SK-N-SH treated with all-trans-retinoic acid at 6 μM for 48 hours (cell line): ENCODE data around the gene CCKAR.

Experiments used
- ATAC-seq: fragments of 200-7000 bp; cut with Tn5 transposase; 3 replicates; pipeline ENCODE4 v1.9.1; 2020; ENCODE audit warnings: mild to moderate bottlenecking, moderate library complexity
- ARNTL ChIP-seq: fragments of 450-650 bp; formaldehyde crosslinking; IDR thresholded peaks from 2 replicates; pipeline ENCODE4 v1.5.0; 2020; ENCODE audit warnings: low read depth, mild to moderate bottlenecking, moderate library complexity, borderline replicate concordance
- CSDC2 ChIP-seq: fragments of 250-450 bp; sonication (Bioruptor Pico); IDR thresholded peaks from 2 replicates; pipeline ENCODE4 v1.5.0; 2020; ENCODE audit warnings: mild to moderate bottlenecking, moderate library complexity
- ESRRG ChIP-seq: fragments of 250-450 bp; sonication (Bioruptor Pico); IDR thresholded peaks from 2 replicates; pipeline ENCODE4 v1.6.1; 2021; ENCODE audit warnings: mild to moderate bottlenecking
- GLIS3 ChIP-seq: fragments of 250-450 bp; sonication (Bioruptor Pico); IDR thresholded peaks from 2 replicates; pipeline ENCODE4 v1.5.0; 2020; ENCODE audit warnings: mild to moderate bottlenecking, moderate library complexity
- ISL1 ChIP-seq: fragments of 250-450 bp; sonication (Bioruptor Pico); IDR thresholded peaks from 2 replicates; pipeline ENCODE4 v2.1.2; 2022; ENCODE audit warnings: mild to moderate bottlenecking, moderate library complexity
- OSR1 ChIP-seq: fragments of 250-450 bp; sonication (Bioruptor Pico); IDR thresholded peaks from 2 replicates; pipeline ENCODE4 v1.8.0; 2022; ENCODE audit warnings: moderate library complexity, mild to moderate bottlenecking, inconsistent platforms
- RARB ChIP-seq: fragments of 250-450 bp; sonication (Bioruptor Pico); IDR thresholded peaks from 2 replicates; pipeline ENCODE4 v1.8.0; 2021; ENCODE audit warnings: mild to moderate bottlenecking, moderate library complexity
- SNAI2 ChIP-seq: fragments of 250-450 bp; sonication (Bioruptor Pico); IDR thresholded peaks from 2 replicates; pipeline ENCODE4 v1.5.0; 2020; ENCODE audit warnings: mild to moderate bottlenecking, moderate library complexity
- TCF4 ChIP-seq: fragments of 250-450 bp; sonication (Bioruptor Pico); IDR thresholded peaks from 2 replicates; pipeline ENCODE4 v1.8.0; 2021; ENCODE audit warnings: mild to moderate bottlenecking, moderate library complexity, borderline replicate concordance
- TOX ChIP-seq: fragments of 250-450 bp; sonication (Bioruptor Pico); IDR thresholded peaks from 2 replicates; pipeline ENCODE4 v1.8.0; 2021; ENCODE audit warnings: mild to moderate bottlenecking, moderate library complexity, borderline replicate concordance
- ZFP3 ChIP-seq: fragments of 250-450 bp; sonication (Bioruptor Pico); IDR thresholded peaks from 2 replicates; pipeline ENCODE4 v1.5.0; 2020; ENCODE audit warnings: mild to moderate bottlenecking, moderate library complexity
- ZFP30 ChIP-seq: fragments of 450-650 bp; formaldehyde crosslinking; IDR thresholded peaks from 2 replicates; pipeline ENCODE4 v1.5.0; 2022; ENCODE audit warnings: mild to moderate bottlenecking, moderate library complexity
- ZNF565 ChIP-seq: fragments of 450-650 bp; formaldehyde crosslinking; conservative IDR thresholded peaks from 2 replicates; pipeline ENCODE4 v1.5.0; 2020; ENCODE audit warnings: low read depth, mild to moderate bottlenecking, moderate library complexity
- ZNF70 ChIP-seq: fragments of 450-650 bp; formaldehyde crosslinking; IDR thresholded peaks from 2 replicates; pipeline ENCODE4 v1.5.0; 2020; ENCODE audit warnings: mild to moderate bottlenecking, moderate library complexity
- ZNF8 ChIP-seq: fragments of 450-650 bp; formaldehyde crosslinking; IDR thresholded peaks from 2 replicates; pipeline ENCODE4 v1.5.0; 2020; ENCODE audit warnings: mild to moderate bottlenecking, moderate library complexity
- TF ChIP-seq, protein P1 (sequence below): fragments of 250-450 bp; sonication (Bioruptor Pico); IDR thresholded peaks from 2 replicates; pipeline ENCODE4 v1.8.0; 2021; ENCODE audit warnings: low read depth, mild to moderate bottlenecking, moderate library complexity, borderline replicate concordance
- TF ChIP-seq, protein P2 (sequence below): fragments of 250-450 bp; sonication (Bioruptor Pico); IDR thresholded peaks from 2 replicates; pipeline ENCODE4 v1.5.1; 2020; ENCODE audit warnings: low read depth, mild to moderate bottlenecking, moderate library complexity
- TF ChIP-seq, protein P3 (sequence below): fragments of 250-450 bp; sonication (Bioruptor Pico); IDR thresholded peaks from 2 replicates; pipeline ENCODE4 v1.5.1; 2021; ENCODE audit warnings: mild to moderate bottlenecking, moderate library complexity
- TF ChIP-seq, protein P4 (sequence below): fragments of 250-450 bp; sonication (Bioruptor Pico); IDR thresholded peaks from 2 replicates; pipeline ENCODE4 v1.8.0; 2020; ENCODE audit warnings: mild to moderate bottlenecking, moderate library complexity, borderline replicate concordance
- TF ChIP-seq, protein P5 (sequence below): fragments of 250-450 bp; sonication (Bioruptor Pico); IDR thresholded peaks from 2 replicates; pipeline ENCODE4 v1.5.0; 2020; ENCODE audit warnings: mild to moderate bottlenecking, moderate library complexity

CCKAR gene

DNA sequence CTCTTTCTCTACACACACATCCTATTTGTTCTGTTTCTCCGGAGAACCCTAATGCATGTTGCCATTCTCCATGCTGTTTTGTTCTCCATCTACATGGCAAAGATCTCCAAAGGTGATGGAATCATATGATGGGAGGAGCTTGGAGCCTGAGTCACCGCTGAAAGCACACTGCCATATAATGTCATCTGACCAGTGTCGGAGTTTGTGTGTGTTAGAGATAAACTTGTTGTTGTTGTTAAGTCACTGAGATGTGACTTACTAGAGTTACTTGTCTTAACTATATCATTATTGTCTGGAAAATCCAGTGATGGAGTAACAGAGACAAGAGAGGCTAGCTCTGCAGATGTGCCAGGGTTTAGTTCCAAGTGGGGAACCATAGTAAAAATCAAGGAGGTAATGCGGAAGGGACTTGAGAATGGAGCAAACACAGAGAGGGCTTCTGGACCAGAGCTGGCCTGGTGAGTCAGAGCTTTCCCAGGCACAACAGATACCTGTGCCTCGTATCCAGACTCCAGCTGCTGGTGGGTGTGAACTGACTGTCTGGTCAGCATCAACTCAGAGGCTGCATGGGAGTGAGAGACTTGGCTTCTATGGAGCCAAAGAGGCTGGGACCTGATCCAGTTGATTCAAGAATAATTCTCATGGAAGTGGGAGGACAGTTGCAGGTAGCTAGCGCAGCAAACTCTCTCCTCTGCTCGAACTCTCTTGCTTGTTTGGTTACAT, 30.6 kb upstream of the CCKAR start (continued):
- TF ChIP-seq, protein P1, sequence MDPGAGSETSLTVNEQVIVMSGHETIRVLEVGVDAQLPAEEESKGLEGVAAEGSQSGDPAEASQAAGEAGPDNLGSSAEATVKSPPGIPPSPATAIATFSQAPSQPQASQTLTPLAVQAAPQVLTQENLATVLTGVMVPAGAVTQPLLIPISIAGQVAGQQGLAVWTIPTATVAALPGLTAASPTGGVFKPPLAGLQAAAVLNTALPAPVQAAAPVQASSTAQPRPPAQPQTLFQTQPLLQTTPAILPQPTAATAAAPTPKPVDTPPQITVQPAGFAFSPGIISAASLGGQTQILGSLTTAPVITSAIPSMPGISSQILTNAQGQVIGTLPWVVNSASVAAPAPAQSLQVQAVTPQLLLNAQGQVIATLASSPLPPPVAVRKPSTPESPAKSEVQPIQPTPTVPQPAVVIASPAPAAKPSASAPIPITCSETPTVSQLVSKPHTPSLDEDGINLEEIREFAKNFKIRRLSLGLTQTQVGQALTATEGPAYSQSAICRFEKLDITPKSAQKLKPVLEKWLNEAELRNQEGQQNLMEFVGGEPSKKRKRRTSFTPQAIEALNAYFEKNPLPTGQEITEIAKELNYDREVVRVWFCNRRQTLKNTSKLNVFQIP (CRISPR knock-in tag) = no peak
- TF ChIP-seq RARB (CRISPR knock-in tag) (no peak), OSR1 (no peak), ZNF70 (CRISPR knock-in tag) (no peak), ESRRG (CRISPR knock-in tag) (no peak), TOX (CRISPR knock-in tag) (no peak)
- TF ChIP-seq, protein P2, sequence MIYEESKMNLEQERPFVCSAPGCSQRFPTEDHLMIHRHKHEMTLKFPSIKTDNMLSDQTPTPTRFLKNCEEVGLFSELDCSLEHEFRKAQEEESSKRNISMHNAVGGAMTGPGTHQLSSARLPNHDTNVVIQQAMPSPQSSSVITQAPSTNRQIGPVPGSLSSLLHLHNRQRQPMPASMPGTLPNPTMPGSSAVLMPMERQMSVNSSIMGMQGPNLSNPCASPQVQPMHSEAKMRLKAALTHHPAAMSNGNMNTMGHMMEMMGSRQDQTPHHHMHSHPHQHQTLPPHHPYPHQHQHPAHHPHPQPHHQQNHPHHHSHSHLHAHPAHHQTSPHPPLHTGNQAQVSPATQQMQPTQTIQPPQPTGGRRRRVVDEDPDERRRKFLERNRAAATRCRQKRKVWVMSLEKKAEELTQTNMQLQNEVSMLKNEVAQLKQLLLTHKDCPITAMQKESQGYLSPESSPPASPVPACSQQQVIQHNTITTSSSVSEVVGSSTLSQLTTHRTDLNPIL (CRISPR knock-in tag) = no peak

DNA sequence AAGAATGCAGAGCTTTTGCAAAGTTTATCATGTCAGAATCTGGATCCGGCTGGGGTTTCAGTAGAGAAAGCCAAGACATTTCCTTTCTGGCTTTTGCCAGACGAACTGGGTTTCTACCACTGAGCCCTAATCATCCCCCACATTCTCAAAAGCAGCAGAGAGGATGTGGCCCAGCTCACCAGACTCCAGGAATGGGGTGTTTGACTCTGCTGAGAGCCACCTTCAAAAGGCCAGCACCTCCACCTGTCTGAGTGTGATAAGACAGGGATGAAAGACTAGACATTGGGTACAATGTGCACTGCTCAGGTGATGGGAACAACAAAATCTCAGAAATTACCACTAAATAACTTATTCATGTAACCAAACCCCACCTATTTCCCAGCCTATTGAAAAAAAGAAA, 25.7 kb upstream of the CCKAR start:
- TF ChIP-seq TCF4 (CRISPR knock-in tag) (no peak), GLIS3 (CRISPR knock-in tag) (no peak), ZFP3 (CRISPR knock-in tag) (no peak), ESRRG (CRISPR knock-in tag) (no peak), TOX (CRISPR knock-in tag) (no peak), ARNTL (CRISPR knock-in tag) (no peak), SNAI2 (no peak), ISL1 (CRISPR knock-in tag) (no peak), ZNF565 (no peak), OSR1 (no peak), RARB (CRISPR knock-in tag) (no peak), ZNF8 (CRISPR knock-in tag) (no peak), CSDC2 (CRISPR knock-in tag) (no peak), ZFP30 (no peak)
- TF ChIP-seq, protein P2 (CRISPR knock-in tag) = no peak
- TF ChIP-seq, protein P3, sequence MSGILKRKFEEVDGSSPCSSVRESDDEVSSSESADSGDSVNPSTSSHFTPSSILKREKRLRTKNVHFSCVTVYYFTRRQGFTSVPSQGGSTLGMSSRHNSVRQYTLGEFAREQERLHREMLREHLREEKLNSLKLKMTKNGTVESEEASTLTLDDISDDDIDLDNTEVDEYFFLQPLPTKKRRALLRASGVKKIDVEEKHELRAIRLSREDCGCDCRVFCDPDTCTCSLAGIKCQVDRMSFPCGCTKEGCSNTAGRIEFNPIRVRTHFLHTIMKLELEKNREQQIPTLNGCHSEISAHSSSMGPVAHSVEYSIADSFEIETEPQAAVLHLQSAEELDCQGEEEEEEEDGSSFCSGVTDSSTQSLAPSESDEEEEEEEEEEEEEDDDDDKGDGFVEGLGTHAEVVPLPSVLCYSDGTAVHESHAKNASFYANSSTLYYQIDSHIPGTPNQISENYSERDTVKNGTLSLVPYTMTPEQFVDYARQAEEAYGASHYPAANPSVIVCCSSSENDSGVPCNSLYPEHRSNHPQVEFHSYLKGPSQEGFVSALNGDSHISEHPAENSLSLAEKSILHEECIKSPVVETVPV (CRISPR knock-in tag) = no peak
- TF ChIP-seq, protein P1 (CRISPR knock-in tag) = no peak
- TF ChIP-seq, protein P4, sequence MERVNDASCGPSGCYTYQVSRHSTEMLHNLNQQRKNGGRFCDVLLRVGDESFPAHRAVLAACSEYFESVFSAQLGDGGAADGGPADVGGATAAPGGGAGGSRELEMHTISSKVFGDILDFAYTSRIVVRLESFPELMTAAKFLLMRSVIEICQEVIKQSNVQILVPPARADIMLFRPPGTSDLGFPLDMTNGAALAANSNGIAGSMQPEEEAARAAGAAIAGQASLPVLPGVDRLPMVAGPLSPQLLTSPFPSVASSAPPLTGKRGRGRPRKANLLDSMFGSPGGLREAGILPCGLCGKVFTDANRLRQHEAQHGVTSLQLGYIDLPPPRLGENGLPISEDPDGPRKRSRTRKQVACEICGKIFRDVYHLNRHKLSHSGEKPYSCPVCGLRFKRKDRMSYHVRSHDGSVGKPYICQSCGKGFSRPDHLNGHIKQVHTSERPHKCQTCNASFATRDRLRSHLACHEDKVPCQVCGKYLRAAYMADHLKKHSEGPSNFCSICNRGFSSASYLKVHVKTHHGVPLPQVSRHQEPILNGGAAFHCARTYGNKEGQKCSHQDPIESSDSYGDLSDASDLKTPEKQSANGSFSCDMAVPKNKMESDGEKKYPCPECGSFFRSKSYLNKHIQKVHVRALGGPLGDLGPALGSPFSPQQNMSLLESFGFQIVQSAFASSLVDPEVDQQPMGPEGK (CRISPR knock-in tag) = no peak
- TF ChIP-seq, protein P5, sequence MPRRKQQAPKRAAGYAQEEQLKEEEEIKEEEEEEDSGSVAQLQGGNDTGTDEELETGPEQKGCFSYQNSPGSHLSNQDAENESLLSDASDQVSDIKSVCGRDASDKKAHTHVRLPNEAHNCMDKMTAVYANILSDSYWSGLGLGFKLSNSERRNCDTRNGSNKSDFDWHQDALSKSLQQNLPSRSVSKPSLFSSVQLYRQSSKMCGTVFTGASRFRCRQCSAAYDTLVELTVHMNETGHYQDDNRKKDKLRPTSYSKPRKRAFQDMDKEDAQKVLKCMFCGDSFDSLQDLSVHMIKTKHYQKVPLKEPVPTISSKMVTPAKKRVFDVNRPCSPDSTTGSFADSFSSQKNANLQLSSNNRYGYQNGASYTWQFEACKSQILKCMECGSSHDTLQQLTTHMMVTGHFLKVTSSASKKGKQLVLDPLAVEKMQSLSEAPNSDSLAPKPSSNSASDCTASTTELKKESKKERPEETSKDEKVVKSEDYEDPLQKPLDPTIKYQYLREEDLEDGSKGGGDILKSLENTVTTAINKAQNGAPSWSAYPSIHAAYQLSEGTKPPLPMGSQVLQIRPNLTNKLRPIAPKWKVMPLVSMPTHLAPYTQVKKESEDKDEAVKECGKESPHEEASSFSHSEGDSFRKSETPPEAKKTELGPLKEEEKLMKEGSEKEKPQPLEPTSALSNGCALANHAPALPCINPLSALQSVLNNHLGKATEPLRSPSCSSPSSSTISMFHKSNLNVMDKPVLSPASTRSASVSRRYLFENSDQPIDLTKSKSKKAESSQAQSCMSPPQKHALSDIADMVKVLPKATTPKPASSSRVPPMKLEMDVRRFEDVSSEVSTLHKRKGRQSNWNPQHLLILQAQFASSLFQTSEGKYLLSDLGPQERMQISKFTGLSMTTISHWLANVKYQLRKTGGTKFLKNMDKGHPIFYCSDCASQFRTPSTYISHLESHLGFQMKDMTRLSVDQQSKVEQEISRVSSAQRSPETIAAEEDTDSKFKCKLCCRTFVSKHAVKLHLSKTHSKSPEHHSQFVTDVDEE (CRISPR knock-in tag) = no peak
- TF ChIP-seq, all 23 proteins: peak for 0
- no peak for ATAC-seq
